ENCODE results near the gene LIMD2. TPM values are rescaled to one million over a fixed set of nuclear protein-coding genes. Genes with fewer than 3 reads are reported as not detected.
"Not testable (repeated sequence)": the region's sequence is repeated elsewhere in the genome, so short reads cannot be mapped to it uniquely, and the experiment has no call there.

The LIMD2 gene
- total RNA-seq, 4 donors from 2014 or later, result 0.97 to 2.8 (median 1.5) TPM

- in situ Hi-C loops (cut with MboI; ENCODE audit: low sequenced_read_pairs in 4 of 4), result loop anchor here in 1 of 4 donors (5.0 kb wide), 1 partner anchor 52 kb away; no protein-coding TSS in a partner anchor
- Histone ChIP-seq H3K36me3 (no peaks in the 10 kb centered on the region), H3K4me1 (peaks cover 6 to 10% of the 10 kb centered on the region in 2 donors), H3K27ac (no peak overlapping the region), H3K27me3 (no peaks in the 10 kb centered on the region), H3K4me3 (no peak overlapping the region), H3K9me3 (no peaks in the 10 kb centered on the region)
- DNase-seq (no peak), ATAC-seq (no peak)
- TF ChIP-seq POLR2A (IDR thresholded peaks at IDR 0.05), result no peak
- TF ChIP-seq CTCF (IDR thresholded peaks at IDR 0.05 in 4 of 5, conservative IDR thresholded peaks at IDR 0.05 in 1 of 5), result no peak
- intact Hi-C loops (cut with DNase I; ENCODE audit: low total_unique reads), result no loop called here
These were observed 35.8 kb upstream of the LIMD2 start for GRCh38 chr17:63735691-63736090.

GRCh38 chr17:63722403-63722802 is 22.5 kb upstream of the LIMD2 start:
- no peaks in the 10 kb centered on the region for H3K27me3 ChIP-seq
- H3K36me3 ChIP-seq, result peaks cover 0 to 29% of the 10 kb centered on the region in 2 donors
- H3K9me3 ChIP-seq, result no peaks in the 10 kb centered on the region
- no peak for TF ChIP-seq POLR2A (IDR thresholded peaks at IDR 0.05)
- no peaks in the 10 kb centered on the region for H3K4me1 ChIP-seq
- no peak overlapping the region for H3K4me3 ChIP-seq
- in situ Hi-C loops (cut with MboI; ENCODE audit: low sequenced_read_pairs in 4 of 4) (loop anchor here in 1 of 4 donors (25.0 kb wide), 1 partner anchor 285 kb away; the partner anchor contains the start of gene CYB561), intact Hi-C loops (cut with DNase I; ENCODE audit: low total_unique reads) (no loop called here)
- ATAC-seq (no peak), DNase-seq (no peak)
- no peak overlapping the region for H3K27ac ChIP-seq

DNA sequence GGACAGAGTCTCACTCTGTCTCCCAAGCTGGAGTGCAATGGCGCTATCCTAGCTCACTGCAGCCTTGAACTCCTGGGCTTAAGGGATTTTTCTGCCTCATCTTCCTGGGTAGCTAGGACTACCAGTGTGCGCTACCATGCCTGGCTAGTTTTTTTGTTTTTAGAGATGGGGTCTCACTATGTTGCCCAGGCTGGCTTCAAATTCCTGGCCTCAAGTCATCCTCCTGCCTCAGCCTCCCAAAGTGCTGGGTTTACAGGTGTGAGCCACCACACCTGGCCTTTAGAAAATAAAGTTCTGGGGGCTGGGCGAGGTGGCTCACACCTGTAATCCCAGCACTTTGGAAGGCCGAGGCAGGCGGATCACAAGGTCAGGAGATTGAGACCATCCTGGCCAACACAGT is 20.3 kb upstream of the LIMD2 start:
- peaks cover 0 to 12% of the 10 kb centered on the region in 2 donors for H3K36me3 ChIP-seq
- intact Hi-C loops (cut with DNase I; ENCODE audit: low total_unique reads); H3K4me3 ChIP-seq; H3K27ac ChIP-seq; DNase-seq; H3K27me3 ChIP-seq; ATAC-seq; H3K9me3 ChIP-seq; H3K4me1 ChIP-seq: not testable (repeated sequence)
- in situ Hi-C loops (cut with MboI; ENCODE audit: low sequenced_read_pairs in 4 of 4), result loop anchor here in 1 of 4 donors (25.0 kb wide), 1 partner anchor 283 kb away; the partner anchor contains the start of gene CYB561

DNA sequence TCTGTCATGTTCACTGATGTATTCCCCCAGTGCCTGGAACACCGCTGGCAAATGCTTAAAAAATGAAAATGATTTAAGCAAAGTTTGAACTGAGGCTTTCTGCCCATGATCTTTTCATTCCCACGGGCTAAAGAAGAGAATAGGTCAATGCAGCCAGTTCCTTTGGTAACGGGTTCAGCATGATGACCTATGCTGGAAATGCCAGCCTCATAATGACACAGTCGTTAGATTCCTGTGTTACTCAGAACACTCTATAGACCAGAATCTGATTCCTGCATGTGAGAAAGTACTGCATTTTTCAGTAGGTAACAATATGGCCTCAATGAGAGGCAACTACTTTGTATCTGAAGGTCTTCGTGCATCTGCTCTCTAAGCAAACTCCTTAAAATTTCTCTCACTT is 19.1 kb upstream of the LIMD2 start:
- intact Hi-C loops (cut with DNase I; ENCODE audit: low total_unique reads), result no loop called here

GRCh38 chr17:63716426-63716825 is 16.5 kb upstream of the LIMD2 start:
- Histone ChIP-seq H3K4me3 (no peak overlapping the region), H3K27ac (no peak overlapping the region), H3K4me1 (peaks cover 6 to 8% of the 10 kb centered on the region in 2 donors), H3K9me3 (no peaks in the 10 kb centered on the region), H3K27me3 (no peaks in the 10 kb centered on the region), H3K36me3 (peaks cover 0 to 22% of the 10 kb centered on the region in 2 donors)
- intact Hi-C loops (cut with DNase I; ENCODE audit: low total_unique reads), result no loop called here
- TF ChIP-seq CTCF (IDR thresholded peaks at IDR 0.05 in 4 of 5, conservative IDR thresholded peaks at IDR 0.05 in 1 of 5) (no peak), POLR2A (IDR thresholded peaks at IDR 0.05) (no peak)
- no peak for DNase-seq
- in situ Hi-C loops (cut with MboI; ENCODE audit: low sequenced_read_pairs in 4 of 4), result loop anchor here in 1 of 4 donors (25.0 kb wide), 1 partner anchor 279 kb away; the partner anchor contains the start of gene CYB561
- ATAC-seq, result no peak

More for the DNA sequence above, 19.1 kb upstream of the LIMD2 start:
- Histone ChIP-seq H3K4me3 (no peak overlapping the region), H3K27ac (no peak overlapping the region), H3K4me1 (peaks cover 6 to 8% of the 10 kb centered on the region in 2 donors), H3K9me3 (no peaks in the 10 kb centered on the region), H3K36me3 (no peaks in the 10 kb centered on the region), H3K27me3 (no peaks in the 10 kb centered on the region)
- TF ChIP-seq POLR2A (IDR thresholded peaks at IDR 0.05), result no peak
- no peak for TF ChIP-seq CTCF (IDR thresholded peaks at IDR 0.05 in 4 of 5, conservative IDR thresholded peaks at IDR 0.05 in 1 of 5)
- in situ Hi-C loops (cut with MboI; ENCODE audit: low sequenced_read_pairs in 4 of 4), result loop anchor here in 1 of 4 donors (25.0 kb wide), 1 partner anchor 282 kb away; the partner anchor contains the start of gene CYB561
- ATAC-seq, result no peak
- no peak for DNase-seq
